HFF-Myc (cell line): ENCODE data around the gene C1orf35.

ENCODE experiments used
- DNase-seq: peaks from one replicate; pipeline ENCODE4 v3.0.0-alpha.2; 2011; ENCODE audit warnings: low read depth; ENCODE audit errors: extremely low read depth
- H3K4me3 ChIP-seq: replicated peaks from 2 replicates; pipeline ENCODE4 v1.5.1; 2011; ENCODE audit warnings: low read depth, mild to moderate bottlenecking, control low read depth, low read length
- CTCF ChIP-seq: IDR thresholded peaks from 2 replicates; pipeline ENCODE4 v1.5.1; 2012; ENCODE audit warnings: mild to moderate bottlenecking, low read depth, low read length, control low read depth; ENCODE audit errors: missing control alignments

The C1orf35 gene

DNA sequence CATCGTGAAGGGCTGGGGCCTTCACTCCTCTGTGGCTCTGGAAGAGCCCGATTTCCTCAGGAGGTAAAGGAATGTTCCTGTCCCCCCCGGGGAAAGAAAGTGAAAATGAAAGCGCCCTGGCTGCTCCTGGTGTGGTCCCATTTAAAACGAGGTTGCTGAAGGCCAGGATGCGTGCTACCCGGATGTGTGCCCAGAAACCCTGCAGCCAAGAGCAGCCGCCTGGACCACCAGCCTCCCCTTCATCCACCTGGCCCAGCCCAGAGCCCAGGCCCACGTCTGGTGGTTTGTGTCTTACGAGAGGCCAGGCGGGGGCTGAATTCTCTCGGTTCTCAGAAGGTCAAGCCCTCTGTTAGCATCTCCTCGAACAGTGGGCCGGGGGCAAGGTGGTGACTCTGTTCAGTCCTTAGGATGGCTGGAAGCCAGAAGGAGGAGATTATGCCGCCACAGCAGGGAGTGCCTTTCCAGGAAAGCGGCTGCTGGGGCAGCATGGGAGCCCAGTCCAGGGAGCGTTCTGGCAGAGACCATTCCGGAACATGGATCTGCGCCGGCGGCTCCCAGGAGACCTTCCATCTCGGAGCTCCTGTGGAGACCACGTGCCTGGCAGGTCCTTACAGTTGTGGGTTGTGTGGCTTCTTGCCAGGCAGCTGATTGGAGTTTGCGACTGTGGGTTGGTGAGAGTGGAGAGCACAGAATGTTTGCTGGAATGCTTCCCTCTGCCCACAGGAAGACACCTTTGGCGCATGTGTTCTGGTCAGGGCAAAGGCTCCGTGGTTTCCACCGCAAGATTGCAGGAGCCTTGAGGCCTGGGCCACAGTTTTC, 38.3 kb upstream of the C1orf35 start:
- peak overlapping the region; percentile 92 for H3K4me3 ChIP-seq
- no peak for DNase-seq
- no peak for TF ChIP-seq CTCF

DNA sequence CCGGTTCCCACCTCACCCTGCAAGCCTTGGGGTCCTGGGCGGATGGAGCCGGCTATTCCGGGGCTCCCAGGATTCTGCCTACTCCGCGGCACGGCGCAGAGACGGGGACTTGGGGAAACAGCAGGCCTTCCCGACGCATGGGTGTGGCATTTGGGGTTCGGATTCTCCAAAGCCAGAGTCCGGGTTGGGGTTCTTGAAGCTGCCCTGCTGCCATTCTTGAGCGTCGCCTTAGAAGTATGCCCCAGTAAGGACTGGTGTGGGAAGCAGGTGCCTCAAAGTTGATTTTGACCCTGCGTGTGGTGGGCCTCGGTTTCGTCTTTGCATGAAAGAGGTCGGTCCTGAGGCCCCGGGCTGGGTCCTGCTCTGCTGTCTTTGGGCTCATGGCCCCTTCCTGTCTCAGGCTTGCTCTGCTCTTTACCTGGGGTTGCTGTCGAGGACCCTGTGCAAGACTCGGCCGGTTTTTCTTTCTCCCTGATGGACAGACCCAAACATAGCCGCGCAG, 37.6 kb upstream of the C1orf35 start:
- no peak for DNase-seq
- peak overlapping the region; percentile 92 for H3K4me3 ChIP-seq
- TF ChIP-seq CTCF: no peak

GRCh38 chr1:228139931-228140723, 37.0 kb upstream of the C1orf35 start, which contains the start of gene GUK1:
GUK1 (plus strand) TSS chr1:228140279; CDS start chr1:228140303, 24 bp downstream.
- peak; percentile 94 for DNase-seq
- peak within 1 kb of the TSS; percentile 92 for H3K4me3 ChIP-seq
- TF ChIP-seq CTCF: no peak

DNA sequence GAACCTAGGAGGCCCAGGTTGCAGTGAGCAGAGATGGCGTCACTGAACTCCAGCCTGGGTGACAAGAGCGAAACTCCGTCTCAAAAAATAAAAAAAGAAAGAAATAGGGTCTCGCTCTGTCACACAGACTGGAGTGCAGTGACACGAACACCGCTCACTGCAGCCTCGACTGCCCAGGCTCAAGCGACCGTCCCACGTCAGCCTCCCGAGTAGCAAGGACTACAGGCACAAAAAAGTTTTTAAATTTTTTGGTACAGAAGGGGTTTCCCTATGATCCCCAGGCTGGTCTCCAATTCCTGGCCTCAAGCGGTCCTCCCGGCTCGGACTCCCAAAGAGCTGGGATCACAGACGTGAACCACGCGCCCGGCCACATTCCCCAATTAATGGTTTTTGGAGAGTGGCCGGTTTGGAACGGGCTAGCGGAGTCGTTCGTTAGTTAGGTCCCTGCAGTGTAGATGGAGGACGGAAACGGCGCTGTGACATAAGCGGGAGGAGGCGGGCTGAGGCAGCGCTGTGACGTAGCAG, 36.3 kb upstream of the C1orf35 start:
- no peak for TF ChIP-seq CTCF
- no peak for DNase-seq
- peak overlapping the region; percentile 92 for H3K4me3 ChIP-seq

DNA sequence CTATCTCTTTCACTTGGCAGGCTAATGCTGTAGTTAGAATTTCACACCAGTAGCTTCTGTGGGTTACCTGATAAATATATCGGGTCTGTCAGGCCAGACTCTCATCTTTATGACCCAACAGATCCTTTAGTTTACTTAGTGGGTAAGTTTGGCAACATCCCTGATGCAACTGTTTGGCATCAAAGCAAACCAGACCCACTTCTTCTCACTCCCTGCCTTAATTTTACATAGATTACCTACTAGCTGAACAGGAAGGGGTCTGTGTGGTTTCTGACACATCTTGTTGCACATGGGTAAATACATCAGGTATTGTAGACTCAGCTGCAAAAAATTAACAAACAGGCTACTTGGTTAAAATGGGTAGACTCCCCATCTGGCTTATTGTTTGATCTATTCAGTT, 33.8 kb upstream of the C1orf35 start:
- DNase-seq: no peak
- no peak for TF ChIP-seq CTCF
- H3K4me3 ChIP-seq: no peak overlapping the region

GRCh38 chr1:228134591-228134990, 31.5 kb upstream of the C1orf35 start:
- TF ChIP-seq CTCF: no peak
- H3K4me3 ChIP-seq: no peak overlapping the region
- no peak for DNase-seq
